ENCODE results near the gene RIMS1.
"Not testable (repeated sequence)": the region's sequence is repeated elsewhere in the genome, so short reads cannot be mapped to it uniquely, and the experiment has no call there.

DNA sequence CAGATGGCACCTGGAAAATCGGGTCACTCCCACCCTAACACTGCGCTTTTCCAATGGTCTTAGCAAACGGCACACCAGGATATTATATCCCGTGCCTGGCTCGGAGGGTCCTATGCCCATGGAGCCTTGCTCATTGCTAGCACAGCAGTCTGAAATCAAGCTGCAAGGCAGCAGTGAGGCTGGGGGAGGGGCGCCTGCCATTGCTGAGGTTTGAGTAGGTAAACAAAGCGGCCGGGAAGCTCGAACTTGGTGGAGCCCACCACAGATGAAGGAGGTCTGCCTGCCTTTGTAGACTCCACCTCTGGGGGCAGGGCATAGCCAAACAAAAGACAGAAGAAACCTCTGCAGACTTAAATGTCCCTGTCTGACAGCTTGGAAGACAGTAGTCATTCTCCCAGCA, 120.2 kb downstream of the RIMS1 start:
- TF ChIP-seq, protein P1, sequence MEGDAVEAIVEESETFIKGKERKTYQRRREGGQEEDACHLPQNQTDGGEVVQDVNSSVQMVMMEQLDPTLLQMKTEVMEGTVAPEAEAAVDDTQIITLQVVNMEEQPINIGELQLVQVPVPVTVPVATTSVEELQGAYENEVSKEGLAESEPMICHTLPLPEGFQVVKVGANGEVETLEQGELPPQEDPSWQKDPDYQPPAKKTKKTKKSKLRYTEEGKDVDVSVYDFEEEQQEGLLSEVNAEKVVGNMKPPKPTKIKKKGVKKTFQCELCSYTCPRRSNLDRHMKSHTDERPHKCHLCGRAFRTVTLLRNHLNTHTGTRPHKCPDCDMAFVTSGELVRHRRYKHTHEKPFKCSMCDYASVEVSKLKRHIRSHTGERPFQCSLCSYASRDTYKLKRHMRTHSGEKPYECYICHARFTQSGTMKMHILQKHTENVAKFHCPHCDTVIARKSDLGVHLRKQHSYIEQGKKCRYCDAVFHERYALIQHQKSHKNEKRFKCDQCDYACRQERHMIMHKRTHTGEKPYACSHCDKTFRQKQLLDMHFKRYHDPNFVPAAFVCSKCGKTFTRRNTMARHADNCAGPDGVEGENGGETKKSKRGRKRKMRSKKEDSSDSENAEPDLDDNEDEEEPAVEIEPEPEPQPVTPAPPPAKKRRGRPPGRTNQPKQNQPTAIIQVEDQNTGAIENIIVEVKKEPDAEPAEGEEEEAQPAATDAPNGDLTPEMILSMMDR (conservative IDR thresholded peaks at IDR 0.05; ENCODE audit: low read depth, low read length), result not testable (repeated sequence)
- TF ChIP-seq EZH2 (IDR thresholded peaks at IDR 0.05; ENCODE audit: low read length, unreplicated experiment), result not testable (repeated sequence)

Measured in PC-3 (cell line).